HL-60 (cell line): ENCODE data around the gene PACRG.

Experiments
- GABPA ChIP-seq: IDR thresholded peaks from 2 replicates; pipeline ENCODE4 v1.6.1; 2012; ENCODE audit warnings: low read depth
- POLR2AphosphoS5 ChIP-seq: IDR thresholded peaks from 2 replicates; pipeline ENCODE4 v1.6.1; 2012; ENCODE audit warnings: low read depth
- TF ChIP-seq, protein P1 (sequence below): IDR thresholded peaks from one replicate; pipeline ENCODE4 v1.5.1; 2011; ENCODE audit warnings: low read length, control low read depth, inconsistent platforms; ENCODE audit not compliant: insufficient read depth

DNA sequence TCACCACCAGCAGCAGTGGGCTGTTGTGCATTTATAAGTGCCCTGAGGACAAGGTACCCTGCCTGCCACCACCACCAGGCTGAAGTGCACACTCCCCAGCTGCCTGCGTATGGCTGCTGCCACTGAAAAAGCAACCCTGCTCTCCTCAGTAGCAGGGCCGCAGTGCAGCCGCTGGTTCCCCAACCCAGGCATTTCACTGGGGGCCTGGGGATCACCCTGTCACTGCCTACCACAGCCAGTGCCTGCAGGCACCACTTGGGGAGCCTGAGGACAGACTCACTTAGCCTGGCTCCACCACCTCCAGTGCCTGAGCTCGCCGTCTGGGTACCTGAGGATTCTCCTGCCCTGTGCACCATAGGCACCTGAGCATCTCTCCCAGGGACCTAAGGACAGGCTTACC lies 215.6 kb downstream of the PACRG start:
- TF ChIP-seq, protein P1, sequence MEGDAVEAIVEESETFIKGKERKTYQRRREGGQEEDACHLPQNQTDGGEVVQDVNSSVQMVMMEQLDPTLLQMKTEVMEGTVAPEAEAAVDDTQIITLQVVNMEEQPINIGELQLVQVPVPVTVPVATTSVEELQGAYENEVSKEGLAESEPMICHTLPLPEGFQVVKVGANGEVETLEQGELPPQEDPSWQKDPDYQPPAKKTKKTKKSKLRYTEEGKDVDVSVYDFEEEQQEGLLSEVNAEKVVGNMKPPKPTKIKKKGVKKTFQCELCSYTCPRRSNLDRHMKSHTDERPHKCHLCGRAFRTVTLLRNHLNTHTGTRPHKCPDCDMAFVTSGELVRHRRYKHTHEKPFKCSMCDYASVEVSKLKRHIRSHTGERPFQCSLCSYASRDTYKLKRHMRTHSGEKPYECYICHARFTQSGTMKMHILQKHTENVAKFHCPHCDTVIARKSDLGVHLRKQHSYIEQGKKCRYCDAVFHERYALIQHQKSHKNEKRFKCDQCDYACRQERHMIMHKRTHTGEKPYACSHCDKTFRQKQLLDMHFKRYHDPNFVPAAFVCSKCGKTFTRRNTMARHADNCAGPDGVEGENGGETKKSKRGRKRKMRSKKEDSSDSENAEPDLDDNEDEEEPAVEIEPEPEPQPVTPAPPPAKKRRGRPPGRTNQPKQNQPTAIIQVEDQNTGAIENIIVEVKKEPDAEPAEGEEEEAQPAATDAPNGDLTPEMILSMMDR, result no peak
- TF ChIP-seq POLR2AphosphoS5 (no peak), GABPA (no peak)
